GM12872 (cell line): Measurements from ENCODE around the gene EPB41L2.

ENCODE experiments used
- CTCF ChIP-seq: IDR thresholded peaks from 3 replicates; pipeline ENCODE4 v1.5.1; 2011; ENCODE audit warnings: low read depth, mild to moderate bottlenecking, low read length, moderate library complexity; ENCODE audit not compliant: insufficient read depth

EPB41L2 gene

DNA sequence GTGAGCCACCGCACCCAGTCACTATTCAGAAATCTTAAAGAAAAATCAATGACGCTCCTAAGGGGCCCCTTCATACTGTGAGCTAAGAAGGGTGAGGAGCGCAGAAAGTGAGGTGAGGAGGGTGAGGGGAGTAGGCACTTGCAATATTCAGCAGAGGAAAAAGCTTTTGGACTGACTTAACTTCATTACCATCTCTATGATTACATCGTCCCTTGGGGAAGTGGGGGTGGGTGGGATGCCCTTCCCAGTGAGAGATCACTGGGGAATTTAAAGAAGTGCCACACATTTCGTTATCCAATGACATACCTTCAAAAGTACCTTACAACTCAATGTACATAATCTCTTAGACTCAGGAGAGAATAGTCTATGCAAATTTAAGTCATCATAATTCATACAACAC, 189.3 kb downstream of the EPB41L2 start:
- TF ChIP-seq CTCF, result no peak

DNA sequence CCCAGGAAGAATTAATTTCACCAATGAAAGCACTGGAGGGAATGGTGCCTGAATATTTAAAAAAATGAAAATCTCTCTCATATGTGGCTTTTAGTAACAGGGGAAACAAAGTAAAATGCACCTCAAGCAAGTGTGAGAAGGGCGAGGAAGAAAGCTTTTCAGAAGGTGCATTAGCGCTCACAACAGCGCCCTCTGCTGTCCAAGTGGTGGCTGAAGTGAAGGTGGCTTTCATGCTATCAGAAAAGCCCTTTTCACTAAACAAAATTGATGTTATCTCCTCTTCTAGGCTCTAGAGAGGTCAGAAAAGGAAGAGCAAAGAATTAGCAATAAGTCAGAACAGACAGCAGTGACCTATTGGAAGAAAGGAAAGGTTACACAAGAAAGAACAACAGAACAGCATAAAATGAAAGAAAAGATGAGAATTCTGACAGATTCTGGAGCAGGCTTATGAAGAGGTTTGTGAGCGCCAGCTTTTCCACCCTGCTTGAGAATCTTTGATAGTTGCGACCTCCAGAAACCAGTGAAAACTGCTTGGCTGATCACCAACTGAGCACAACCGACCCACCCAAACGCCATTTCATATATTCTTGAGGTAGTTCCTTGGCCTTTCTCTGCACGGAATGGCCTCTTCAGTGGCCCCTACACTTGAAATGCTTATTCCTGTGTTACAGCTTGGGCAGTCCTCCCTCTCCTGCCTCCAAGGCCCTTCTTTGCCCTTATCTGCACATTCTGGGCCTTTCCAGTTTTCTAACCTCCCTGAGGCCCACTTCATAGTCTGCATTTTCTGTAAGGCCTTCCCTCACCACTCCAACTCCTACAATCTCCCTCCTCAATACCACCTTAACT, 190.6 kb downstream of the EPB41L2 start:
- TF ChIP-seq CTCF, result peak; percentile 94

DNA sequence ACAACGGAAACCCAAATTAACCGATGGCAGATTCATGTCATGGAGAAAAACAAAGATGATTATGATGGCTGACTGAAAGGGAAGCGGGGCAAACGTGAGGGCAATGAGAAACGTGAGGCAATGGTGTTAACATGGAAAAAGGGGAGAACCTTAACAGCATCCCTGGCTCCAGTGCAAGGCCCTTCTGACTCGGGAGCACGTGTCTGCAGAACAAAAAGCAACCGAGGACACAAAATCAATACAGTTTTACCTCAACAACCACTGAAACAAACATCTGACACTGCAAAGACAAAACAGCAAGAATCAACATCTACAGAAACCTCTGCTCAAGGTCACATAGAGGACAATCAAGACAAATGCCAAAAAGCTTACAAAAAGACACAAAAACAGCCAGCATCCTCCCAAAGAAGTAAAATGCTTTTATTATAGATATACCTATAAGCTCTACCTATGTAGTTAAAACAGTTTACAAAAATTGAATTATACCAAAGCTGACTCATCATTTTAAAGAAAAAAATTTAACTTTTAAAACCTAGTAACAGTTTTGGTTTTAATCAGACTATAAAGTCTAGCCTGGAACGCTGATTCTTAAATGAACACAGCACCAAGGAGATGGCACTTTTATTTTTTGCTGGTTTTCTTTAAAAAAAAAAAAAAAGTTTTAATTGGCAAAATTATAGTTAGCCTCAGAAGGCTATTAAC, 192.7 kb downstream of the EPB41L2 start:
- no peak for TF ChIP-seq CTCF

DNA sequence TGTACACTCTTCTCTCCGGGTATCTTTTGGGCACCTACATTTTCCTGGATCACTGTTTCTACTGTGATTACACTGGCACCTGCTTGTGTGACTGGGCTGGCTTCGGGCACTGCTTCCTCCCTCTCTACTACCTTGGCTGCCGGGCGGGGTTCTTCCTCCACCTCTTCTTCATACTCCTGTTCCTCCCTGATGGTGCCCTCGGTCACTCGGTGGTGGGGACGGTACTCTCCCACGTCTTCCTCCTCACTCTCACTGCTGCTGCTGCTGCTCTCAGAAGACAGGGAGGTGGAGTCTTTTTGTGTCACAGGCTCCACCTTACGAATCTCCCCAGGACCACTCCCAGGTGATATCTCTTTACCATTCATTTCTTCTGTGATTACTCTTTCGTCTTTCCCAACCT, 193.4 kb downstream of the EPB41L2 start:
- TF ChIP-seq CTCF, result no peak

- TF ChIP-seq CTCF, result no peak
These were observed 197.3 kb downstream of the EPB41L2 start for GRCh38 chr6:130865793-130866192.

DNA sequence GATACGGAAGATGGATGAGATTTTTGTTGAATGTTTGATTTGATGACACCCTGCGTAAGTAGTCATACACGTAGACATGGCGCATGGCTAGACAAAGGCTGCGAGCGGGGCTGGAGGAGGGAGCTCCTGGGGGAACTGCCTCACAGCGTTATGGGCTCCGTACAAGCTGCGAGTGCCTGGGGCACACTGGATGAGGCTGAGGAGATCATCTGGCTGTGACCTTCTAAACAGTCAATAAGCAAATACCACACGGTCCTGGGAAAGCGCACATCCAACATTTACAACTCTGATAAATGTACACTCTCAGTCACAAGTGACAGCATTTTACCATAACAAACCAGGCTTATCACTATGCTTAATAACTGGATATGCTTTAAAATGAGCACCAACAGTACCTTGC, 198.7 kb downstream of the EPB41L2 start:
- no peak for TF ChIP-seq CTCF

DNA sequence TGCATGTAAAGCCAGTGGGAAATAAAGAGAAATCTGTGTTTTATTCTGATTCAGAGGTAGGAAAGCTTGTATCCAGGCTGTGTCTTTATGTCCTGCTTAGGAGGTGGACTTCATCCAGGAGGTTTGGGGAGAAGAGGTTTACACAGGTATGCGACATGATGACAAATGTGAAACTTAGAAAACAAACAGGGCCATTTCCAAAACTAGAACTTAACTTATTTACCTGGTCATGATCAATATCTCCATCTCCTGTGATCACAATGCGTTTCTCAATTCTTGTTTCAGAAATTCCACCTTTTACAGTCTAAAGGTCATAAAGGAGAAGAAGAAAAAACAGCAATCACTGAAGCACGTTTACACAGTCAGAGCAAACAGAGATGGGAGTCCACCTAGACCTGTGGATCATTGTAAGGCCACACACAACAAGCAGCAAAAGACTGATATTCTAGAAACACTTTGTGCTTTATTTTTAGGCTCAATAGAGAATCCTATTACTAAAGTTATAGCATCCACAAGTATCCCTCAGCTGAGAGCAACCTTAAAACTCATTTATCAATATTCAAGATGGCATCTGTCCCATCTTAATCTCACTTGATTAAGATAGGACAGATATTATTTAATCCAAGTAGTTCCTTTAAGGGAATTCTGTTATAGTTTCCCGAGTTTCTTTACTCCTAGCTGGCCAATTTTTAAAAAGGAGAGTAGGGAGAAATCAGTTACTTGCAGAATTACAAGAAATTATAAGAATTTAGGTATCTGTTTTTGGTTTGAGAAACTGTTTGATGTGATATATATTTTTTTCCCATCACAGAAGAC, 199.4 kb downstream of the EPB41L2 start:
- no peak for TF ChIP-seq CTCF
